Measurements from ENCODE around the gene LRRC75A.
A peak's percentile ranks its signal among the peaks of the same experiment; 100 is the strongest.

The LRRC75A gene

DNA sequence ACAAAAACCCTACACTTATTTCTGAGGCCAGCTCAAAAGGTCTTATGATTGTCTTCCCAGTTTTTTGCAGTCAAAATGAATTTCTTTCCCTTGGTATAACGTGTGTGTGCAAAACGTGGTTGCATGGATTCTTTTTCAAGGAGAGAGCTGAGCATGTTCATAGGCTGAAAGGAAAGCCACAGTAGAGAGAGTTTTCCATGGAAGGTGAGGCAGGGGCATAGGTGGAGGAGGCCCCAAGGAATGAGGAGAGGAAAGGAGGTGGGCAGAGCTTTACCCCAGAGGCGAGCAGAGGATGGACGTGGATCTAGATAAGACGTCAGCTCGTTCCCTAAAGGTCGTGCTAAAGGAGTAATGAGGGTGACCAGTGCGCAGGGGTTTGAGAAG is 53.8 kb downstream of the LRRC75A start:
- peak overlapping the region; percentile 91 for H3K27ac ChIP-seq

DNA sequence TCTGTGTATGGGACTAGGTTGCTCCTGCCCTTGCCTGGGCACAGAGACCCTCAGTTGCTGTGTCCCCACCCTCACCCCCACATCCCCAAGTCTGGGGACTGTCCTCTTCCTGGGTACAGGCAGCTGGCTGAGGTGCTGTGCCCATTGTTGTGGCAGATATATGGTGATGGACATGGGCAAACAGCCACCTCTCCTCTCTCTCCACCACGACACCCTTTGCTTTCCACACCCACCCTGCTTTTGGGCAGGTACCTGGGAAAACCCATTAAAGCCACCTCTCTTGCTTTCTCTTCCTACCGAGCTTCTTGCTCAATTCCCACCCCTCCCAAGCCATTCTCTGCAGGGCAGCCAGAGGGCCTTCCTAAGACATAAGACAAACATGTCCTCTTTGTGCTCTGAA is 54.9 kb downstream of the LRRC75A start:
- TF ChIP-seq, protein P1, sequence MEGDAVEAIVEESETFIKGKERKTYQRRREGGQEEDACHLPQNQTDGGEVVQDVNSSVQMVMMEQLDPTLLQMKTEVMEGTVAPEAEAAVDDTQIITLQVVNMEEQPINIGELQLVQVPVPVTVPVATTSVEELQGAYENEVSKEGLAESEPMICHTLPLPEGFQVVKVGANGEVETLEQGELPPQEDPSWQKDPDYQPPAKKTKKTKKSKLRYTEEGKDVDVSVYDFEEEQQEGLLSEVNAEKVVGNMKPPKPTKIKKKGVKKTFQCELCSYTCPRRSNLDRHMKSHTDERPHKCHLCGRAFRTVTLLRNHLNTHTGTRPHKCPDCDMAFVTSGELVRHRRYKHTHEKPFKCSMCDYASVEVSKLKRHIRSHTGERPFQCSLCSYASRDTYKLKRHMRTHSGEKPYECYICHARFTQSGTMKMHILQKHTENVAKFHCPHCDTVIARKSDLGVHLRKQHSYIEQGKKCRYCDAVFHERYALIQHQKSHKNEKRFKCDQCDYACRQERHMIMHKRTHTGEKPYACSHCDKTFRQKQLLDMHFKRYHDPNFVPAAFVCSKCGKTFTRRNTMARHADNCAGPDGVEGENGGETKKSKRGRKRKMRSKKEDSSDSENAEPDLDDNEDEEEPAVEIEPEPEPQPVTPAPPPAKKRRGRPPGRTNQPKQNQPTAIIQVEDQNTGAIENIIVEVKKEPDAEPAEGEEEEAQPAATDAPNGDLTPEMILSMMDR (IDR thresholded peaks at IDR 0.05) = no peak
- TF ChIP-seq ZFX (IDR thresholded peaks at IDR 0.05; ENCODE audit: borderline replicate concordance) = no peak
- no peak overlapping the region for H3K27ac ChIP-seq

More for the DNA sequence above, 53.8 kb downstream of the LRRC75A start:
- no peak for TF ChIP-seq ZFX (IDR thresholded peaks at IDR 0.05; ENCODE audit: borderline replicate concordance)
- TF ChIP-seq, protein P1 (IDR thresholded peaks at IDR 0.05) = no peak

DNA sequence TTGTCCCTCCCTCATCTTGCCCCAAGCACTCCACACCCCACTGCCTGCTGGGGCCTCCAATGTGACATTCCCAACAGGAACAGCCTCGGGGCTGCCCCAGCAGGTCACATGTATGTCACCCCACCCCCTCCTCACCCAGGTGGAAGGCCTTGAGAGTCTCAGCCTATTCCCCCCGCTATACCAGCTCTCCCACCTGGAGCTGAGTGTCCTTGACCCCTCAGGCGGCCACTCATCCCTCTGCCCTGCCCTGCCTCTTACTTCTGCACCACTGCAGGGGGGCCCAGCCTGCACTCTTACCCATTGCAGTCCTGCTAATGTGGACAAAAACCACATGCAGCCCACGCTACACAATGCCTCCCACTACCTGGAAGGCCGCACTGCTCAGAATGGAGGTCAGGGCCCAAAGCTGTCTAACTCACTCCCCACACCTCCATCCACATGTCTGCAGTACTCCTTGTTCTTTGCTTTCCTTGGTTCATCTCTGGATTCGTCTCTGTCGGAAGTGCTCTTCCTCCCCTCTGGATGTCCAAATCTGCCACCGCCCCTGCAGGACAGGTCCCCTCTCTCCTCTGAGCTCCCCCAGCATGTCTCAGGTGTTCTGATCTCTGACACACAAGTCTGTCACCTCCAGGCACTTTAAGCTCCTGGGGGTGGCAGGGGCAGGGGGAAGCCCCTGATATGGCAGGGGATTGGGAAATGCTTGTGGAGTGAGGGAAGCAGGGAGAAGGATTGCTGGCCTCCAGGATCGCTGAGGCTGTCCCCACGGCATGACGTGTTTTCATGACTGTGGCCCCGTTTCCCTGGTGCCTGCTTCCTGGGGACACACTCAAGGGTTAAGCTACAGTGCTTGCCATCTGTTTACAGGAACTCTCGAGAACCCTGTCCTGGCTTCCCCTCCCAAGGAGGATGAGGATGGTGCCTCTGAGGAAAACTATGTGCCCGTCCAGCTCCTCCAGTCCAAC is 55.8 kb downstream of the LRRC75A start:
- H3K27ac ChIP-seq = no peak overlapping the region
- TF ChIP-seq, protein P1 (IDR thresholded peaks at IDR 0.05) = no peak
- TF ChIP-seq ZFX (IDR thresholded peaks at IDR 0.05; ENCODE audit: borderline replicate concordance) = no peak

DNA sequence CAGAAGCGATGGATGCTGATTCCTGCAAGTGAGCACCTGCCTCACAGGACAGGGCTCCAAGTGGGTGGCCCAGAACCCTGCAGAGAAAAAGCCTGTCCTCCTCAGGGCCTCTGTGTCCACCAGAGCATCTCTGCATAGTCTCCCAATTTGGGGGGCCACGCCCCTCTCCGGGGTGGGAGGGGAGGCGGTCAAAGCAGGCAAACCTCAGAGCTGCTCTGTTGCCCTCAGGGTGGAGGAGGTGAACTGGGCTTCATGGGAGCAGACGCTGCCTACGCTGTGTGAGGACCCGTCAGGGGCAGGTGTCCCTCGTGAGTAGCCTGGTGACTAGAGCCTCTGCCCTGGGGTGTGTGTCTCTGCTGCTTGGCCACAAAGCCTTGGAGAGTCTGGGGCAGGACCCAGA is 57.3 kb downstream of the LRRC75A start:
- no peak overlapping the region for H3K27ac ChIP-seq
- TF ChIP-seq, protein P1 (IDR thresholded peaks at IDR 0.05) = no peak
- TF ChIP-seq ZFX (IDR thresholded peaks at IDR 0.05; ENCODE audit: borderline replicate concordance) = no peak

DNA sequence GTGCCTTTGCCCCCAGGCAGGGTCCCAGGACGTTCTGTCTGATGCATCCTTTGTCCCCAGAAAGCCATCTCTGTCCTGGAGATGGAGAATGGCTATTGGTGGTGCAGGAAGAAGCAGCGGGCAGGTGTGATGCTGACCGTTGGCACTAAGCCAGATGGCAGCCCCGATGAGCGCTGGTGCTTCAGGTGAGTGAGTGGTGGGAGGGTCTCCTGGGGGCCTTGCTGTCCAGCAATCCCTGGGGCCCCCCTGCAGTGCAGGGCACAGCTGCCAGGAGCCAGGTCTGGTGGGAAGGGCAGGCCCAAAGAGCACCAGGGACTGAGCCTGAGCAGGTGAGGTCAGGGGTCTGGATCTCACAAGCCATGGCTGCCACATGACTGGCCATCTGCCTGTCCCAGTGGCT is 58.5 kb downstream of the LRRC75A start:
- no peak for TF ChIP-seq ZFX (IDR thresholded peaks at IDR 0.05; ENCODE audit: borderline replicate concordance)
- TF ChIP-seq, protein P1 (IDR thresholded peaks at IDR 0.05) = no peak

DNA sequence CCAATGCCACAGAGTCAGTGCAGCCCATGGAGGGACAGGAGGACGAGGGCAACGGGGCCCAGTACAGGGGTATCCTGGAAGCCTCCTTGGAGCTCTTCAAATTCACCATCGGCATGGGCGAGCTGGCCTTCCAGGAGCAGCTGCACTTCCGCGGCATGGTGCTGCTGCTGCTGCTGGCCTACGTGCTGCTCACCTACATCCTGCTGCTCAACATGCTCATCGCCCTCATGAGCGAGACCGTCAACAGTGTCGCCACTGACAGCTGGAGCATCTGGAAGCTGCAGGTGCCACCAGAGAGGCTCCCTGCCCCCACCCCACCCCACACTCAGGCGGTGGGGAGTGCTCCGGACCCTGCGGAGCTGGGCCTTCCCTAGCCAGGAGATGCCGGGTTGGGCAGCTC is 60.0 kb downstream of the LRRC75A start:
- no peak overlapping the region for H3K27ac ChIP-seq
- TF ChIP-seq, protein P1 (IDR thresholded peaks at IDR 0.05) = no peak
- TF ChIP-seq ZFX (IDR thresholded peaks at IDR 0.05; ENCODE audit: borderline replicate concordance) = no peak

More for the DNA sequence above, 58.5 kb downstream of the LRRC75A start:
- no peak overlapping the region for H3K27ac ChIP-seq

DNA sequence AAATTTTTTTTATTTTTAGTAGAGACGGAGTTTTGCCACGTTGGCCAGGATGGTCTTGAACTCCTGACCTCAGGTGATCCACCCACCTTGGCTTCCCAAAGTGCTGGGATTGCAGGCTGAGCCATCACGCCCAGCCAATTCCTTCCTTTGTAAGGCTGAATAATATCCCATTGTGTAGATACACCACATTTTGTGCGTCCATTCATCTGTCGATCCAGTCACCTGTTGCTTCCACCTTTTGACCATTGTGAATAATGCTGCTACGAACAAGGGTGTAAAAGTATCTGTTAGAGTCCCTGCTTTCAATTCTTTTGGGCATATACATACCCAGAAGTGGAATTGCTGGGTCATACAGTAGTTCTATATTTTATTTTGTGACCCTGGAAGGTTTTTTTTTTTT is 61.3 kb downstream of the LRRC75A start:
- no peak overlapping the region for H3K27ac ChIP-seq
- TF ChIP-seq, protein P1 (IDR thresholded peaks at IDR 0.05) = no peak
- no peak for TF ChIP-seq ZFX (IDR thresholded peaks at IDR 0.05; ENCODE audit: borderline replicate concordance)
